C4-2B (cell line): ENCODE data around the gene GSDME.

Experiments
- H3K27ac ChIP-seq: fragments of 450-650 bp; 2 replicates; pipeline ENCODE4 v1.5.1; 2017
- ZFX ChIP-seq: fragments of 450-650 bp; IDR thresholded peaks from 2 replicates; pipeline ENCODE4 v1.6.1; 2017
- TF ChIP-seq, protein P1 (sequence below): fragments of 450-650 bp; conservative IDR thresholded peaks from 2 replicates; pipeline ENCODE4 v1.5.1; 2017; ENCODE audit warnings: mild to moderate bottlenecking

The GSDME gene

DNA sequence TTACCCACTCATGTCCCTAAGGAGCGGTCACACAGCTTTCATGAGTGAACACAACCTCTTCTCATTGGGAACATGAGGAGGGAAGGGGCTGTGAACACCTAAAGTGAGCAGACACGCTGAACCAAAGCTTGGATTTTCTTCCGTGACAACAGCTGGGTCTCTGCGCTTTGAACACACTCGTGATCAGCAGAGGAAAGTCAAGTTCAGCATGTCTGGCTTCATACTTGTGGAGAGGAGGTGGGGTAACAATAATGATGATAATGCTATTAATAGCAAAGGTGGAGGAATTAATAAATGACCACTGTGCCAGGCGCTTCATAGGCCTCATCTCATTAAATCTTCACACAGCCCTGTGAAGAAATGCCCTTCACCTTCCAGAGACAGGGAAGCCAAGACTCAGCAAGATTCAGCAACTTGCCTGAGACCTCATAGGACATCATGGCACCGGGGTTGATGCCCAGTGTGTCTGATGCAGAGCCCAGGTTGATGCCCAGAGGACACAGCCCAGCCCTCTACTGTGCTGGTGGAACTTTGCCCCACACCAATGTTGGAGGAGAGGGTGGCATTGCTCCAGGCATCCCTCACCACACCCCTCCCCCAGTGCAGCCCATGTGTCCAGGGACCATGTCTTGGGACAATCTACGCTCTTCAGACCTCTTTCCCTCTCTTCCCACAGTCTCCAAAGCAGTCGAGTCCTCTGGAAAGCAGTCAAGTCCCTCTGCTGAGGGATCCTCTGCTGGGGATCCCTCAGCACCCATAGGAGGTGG, 40.6 kb downstream of the GSDME start:
- TF ChIP-seq, protein P1, sequence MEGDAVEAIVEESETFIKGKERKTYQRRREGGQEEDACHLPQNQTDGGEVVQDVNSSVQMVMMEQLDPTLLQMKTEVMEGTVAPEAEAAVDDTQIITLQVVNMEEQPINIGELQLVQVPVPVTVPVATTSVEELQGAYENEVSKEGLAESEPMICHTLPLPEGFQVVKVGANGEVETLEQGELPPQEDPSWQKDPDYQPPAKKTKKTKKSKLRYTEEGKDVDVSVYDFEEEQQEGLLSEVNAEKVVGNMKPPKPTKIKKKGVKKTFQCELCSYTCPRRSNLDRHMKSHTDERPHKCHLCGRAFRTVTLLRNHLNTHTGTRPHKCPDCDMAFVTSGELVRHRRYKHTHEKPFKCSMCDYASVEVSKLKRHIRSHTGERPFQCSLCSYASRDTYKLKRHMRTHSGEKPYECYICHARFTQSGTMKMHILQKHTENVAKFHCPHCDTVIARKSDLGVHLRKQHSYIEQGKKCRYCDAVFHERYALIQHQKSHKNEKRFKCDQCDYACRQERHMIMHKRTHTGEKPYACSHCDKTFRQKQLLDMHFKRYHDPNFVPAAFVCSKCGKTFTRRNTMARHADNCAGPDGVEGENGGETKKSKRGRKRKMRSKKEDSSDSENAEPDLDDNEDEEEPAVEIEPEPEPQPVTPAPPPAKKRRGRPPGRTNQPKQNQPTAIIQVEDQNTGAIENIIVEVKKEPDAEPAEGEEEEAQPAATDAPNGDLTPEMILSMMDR, result no peak
- no peak for TF ChIP-seq ZFX
- no peak overlapping the region for H3K27ac ChIP-seq

DNA sequence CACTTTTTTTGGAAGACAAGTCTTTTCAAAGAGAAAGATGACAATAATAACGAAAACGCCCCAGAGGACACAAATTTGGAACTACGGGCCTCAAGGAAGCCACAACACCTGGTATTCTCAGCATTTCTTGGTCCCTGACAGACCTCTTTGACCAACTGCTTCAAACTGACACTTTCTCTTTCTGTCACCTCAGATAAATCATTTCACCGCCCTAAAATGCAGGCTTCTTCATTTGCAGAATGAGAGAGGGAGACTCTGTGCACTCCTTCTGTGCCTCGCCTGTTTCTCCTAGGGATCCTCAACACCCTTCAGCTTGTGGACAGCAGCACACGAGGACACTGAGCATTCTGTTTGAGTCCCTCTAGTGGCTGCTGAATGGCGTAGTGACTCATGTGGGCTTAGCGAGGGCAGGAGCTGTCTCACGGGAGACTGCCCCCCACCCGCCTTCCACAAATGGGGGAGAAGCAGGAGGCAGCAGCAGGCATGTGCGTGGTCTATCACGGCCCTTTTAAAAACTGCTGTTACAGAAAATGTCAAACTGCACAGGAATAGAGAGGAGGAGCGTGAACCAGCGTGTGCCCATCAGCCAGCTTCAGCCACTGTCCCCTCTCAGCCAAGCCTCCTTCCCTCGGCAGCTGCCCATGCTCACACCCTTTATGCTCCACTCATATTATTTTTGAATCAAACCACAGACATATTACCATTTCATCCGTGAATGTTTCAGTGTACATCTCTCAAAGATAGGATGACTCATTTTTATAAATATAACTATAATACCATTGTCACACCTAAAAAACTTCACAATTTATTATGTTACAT, 41.4 kb downstream of the GSDME start:
- no peak overlapping the region for H3K27ac ChIP-seq
- TF ChIP-seq, protein P1, result peak; percentile 63
- TF ChIP-seq ZFX, result no peak

GRCh38 chr7:24715171-24715570, 42.1 kb downstream of the GSDME start:
- TF ChIP-seq, protein P1, result no peak
- TF ChIP-seq ZFX, result no peak
- H3K27ac ChIP-seq, result no peak overlapping the region

DNA sequence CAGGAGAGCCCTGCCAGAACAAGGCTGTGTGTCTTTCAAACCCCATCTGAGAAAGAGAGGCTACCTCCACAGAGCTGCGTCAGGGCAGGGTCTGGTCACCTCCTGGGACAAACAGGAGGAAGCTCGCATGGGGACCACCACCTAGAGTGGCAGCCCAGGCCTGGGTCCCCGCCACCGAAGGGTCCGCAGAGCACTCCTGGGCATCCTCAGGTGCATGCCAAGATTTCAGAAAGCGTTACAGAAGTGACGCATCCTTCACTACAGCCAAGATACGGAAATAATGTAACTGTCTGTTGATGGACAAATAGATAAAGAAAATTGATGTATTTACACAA, 42.6 kb downstream of the GSDME start:
- no peak overlapping the region for H3K27ac ChIP-seq
- TF ChIP-seq, protein P1, result no peak
- TF ChIP-seq ZFX, result no peak

DNA sequence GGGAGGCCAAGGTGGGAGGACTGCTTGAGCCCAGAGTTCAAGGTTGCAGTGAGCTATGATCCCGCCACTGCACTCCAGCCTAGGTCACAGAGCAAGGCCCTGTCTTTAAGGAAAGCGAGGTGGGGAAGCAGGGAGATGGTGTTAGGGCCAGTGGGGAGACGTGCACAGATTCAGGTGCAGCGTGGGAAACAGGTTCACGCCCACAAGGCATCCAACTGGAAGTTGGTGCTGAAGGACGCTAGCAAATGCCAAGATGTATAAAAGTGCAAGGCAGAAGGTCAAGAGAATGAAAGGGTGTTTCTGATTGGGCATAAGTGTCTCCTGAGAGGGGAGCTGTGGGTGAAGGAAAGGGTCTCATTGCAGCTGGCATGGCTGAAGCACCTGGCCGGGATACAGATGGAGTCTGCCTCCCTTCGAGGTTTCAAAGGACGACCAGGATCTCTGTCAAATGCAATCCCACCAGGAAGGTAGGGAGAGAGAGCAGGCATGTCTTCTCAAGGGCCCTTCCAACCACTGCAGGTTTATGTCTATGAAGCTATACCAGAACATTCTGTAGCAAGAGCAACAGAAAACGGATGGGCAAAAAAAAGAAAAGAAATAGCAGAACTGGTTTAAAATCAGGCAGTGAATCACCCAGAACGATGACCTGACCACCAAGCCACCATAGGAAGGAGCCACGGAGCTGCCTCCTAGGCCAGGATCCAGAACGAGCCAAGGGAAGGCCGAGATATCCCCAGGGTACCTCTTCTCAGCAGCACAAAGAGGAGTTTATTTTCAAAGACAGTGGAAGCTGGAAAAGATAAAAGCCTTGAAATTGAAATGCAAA, 43.2 kb downstream of the GSDME start:
- TF ChIP-seq ZFX, result no peak
- TF ChIP-seq, protein P1, result no peak
- H3K27ac ChIP-seq, result no peak overlapping the region

DNA sequence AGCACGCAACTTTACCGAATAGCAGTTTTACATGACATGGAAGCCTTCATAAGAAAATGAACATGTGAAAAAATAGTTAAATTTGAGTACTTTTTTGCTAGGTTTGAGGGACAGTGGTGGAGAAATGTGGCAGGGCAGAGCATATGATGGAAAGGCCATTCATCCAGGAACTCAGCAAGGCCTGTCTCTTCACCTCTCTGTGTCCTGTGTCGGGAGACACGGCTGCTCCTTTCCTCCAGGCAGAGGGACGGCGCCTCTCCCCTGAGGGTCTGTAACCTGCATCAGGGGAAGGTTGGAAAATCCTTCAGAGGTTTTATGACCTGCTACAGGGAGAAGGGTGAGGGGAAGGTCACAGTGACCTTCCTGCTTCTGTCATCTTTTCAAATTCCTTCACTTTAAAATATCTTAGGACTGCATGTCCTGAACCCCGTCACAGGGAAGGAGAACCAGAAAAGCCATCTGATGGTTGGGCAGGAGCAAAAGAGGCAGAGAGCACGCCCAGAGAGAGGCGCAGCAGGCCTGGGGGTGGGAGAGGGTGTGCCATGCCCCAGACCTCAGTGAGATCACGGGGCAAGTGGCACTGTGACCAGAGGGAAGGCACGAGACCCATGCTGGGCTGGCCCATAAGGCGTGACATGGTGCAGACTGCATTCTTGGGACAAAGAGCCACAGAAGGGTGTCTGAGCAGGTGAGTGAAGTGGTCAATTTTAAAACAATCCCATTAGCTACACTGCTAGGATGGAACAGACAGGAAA, 44.0 kb downstream of the GSDME start:
- no peak overlapping the region for H3K27ac ChIP-seq
- TF ChIP-seq ZFX, result no peak
- TF ChIP-seq, protein P1, result no peak
